Measurements from ENCODE around the gene RASGRF1.

DNA sequence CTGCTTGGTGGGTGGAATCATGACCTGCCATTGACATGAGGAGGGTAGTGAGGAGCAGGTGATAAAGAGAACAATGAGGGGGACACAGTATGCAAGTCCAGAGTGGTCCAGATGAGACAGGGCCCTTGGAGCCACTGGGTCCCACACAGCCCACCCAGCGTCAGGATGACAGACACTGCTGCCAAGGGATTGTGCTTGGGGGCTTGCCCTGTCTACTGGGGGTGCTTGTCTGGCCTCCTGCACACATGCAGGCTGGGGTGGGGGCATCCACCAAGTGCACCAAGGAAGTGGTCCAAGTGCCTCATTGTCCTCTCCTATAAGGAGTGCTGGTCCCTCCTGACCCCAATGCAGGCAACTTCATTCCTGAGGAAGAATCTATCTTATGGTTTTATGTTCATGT is 106.5 kb downstream of the RASGRF1 start:
- TF ChIP-seq, protein P1, sequence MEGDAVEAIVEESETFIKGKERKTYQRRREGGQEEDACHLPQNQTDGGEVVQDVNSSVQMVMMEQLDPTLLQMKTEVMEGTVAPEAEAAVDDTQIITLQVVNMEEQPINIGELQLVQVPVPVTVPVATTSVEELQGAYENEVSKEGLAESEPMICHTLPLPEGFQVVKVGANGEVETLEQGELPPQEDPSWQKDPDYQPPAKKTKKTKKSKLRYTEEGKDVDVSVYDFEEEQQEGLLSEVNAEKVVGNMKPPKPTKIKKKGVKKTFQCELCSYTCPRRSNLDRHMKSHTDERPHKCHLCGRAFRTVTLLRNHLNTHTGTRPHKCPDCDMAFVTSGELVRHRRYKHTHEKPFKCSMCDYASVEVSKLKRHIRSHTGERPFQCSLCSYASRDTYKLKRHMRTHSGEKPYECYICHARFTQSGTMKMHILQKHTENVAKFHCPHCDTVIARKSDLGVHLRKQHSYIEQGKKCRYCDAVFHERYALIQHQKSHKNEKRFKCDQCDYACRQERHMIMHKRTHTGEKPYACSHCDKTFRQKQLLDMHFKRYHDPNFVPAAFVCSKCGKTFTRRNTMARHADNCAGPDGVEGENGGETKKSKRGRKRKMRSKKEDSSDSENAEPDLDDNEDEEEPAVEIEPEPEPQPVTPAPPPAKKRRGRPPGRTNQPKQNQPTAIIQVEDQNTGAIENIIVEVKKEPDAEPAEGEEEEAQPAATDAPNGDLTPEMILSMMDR (IDR thresholded peaks at IDR 0.05): no peak
- no peak for TF ChIP-seq POLR2A (IDR thresholded peaks at IDR 0.05)
